Middle frontal gyrus (tissue), 1 donor: ENCODE measurements around the gene CDH23.
"Not testable (repeated sequence)": the region's sequence is repeated elsewhere in the genome, so short reads cannot be mapped to it uniquely, and the experiment has no call there.

Experiments
- DNase-seq: peaks from one replicate; pipeline ENCODE4 v3.0.0-alpha.2; 2015; ENCODE audit warnings: low spot score; ENCODE audit errors: extremely low spot score

CDH23 gene

DNA sequence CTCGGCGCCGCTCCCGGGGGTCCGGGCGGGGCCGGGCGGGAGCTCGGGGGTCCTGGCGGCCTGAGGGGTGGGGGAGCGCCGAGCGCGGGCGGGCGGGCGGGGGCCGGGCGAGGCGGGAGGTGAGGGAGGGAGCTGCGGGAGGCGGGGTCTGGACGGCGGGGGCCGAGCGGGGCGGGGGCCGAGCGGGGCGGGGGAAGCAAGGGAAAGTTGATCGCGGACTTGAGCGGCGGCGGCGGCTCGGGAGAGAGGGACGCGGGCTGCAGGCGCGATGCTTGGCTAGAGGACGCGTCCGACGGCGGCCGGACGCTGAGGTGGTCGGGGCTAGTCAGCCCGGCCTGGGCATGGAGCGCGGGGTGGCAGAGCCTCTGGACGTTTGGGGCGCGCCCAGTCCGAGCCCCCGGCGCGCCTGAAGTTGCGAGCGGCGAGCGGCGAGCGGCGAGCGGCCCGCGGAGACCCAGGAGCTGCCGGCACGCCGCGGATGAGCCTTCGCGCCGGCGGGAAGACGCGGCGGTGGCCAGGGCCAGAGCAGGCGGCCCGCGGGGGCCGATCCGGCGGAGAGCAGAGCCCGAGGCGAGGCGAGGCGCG lies at the start of gene CDH23:
CDH23 (plus strand) TSS at position 210 of the 585 bp plus-strand sequence. CDS start 42,912 bp downstream, outside the sequence.
- no peak for DNase-seq

DNA sequence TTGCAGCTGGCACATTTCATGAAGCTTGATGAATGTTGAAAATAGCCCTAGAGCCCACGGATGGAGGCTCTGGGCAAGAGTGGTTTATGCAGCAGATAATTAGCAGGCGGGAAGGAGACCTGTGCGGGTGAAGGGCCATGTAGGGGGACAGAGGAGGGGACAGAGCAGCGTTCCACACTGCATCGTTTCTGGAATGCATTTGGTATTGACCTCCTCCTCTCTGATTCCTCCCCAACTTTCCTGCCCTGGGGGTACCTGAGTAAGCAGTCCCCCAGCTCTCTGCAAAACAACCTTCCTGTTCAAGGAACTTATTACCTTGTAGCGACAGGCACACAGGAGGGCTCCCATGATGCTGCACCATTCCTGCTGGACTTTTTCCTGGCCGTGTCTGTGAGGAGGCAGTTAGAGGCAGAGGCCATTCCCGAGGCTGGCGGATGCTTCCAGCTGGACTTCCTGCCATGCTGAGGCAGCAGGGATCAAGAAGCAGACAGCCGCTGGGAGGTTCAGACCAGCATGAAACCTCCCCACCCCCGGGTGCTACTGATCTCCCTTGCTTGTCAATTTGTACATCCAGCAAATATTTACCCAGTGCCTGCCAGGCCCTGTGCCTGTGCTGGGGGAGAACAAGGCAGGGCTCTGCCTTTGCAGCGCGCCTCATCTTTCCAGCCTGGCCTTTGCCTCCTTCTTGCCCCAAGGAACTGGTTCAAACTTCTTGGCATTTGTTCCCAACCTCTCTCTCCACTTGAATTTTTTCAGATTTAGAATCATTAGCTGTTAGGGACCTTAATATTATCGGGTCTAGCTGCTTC lies 48.9 kb upstream of the CDH23 start:
- DNase-seq = no peak

DNA sequence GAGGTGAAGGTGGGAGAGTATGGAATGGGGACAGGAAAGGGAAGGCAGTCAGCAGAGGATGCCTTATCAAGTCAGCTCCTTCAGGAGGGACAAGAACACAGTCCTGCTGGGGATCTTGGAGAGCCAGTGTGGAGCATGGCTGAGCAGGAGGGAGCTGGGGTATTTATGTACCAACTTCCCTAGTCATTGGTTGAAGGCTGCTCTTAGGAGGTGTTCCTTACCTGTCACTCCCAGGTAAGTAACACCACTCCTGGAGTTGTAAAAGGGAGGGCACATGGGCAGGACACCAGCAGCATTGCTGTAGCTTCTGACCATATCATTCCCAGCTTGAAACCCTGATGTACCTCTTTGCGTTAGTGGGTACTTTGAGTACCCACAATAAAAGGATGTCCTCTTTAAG lies 47.9 kb upstream of the CDH23 start:
- no peak for DNase-seq

DNA sequence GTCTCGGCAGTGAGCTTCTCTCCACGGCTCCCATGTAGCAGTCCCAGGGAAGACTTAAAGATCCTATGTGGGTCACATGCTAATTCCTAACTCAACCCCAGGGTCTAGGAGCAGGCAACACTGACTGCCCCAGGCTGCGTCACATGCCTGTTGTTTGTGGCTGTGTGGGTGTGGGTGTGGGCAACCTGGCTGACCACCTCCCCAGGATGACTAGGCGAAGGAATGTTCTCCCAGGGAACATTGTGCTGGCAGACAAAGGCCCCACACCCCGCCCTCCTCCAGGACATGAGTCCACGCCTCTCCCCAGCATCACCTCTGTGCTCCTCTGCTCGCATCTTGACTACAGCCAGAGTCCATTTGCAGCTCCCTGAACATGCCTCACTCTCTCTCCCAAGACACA lies 47.3 kb upstream of the CDH23 start:
- DNase-seq = no peak

GRCh38 chr10:71351087-71351486 lies 45.6 kb upstream of the CDH23 start:
- DNase-seq = no peak

DNA sequence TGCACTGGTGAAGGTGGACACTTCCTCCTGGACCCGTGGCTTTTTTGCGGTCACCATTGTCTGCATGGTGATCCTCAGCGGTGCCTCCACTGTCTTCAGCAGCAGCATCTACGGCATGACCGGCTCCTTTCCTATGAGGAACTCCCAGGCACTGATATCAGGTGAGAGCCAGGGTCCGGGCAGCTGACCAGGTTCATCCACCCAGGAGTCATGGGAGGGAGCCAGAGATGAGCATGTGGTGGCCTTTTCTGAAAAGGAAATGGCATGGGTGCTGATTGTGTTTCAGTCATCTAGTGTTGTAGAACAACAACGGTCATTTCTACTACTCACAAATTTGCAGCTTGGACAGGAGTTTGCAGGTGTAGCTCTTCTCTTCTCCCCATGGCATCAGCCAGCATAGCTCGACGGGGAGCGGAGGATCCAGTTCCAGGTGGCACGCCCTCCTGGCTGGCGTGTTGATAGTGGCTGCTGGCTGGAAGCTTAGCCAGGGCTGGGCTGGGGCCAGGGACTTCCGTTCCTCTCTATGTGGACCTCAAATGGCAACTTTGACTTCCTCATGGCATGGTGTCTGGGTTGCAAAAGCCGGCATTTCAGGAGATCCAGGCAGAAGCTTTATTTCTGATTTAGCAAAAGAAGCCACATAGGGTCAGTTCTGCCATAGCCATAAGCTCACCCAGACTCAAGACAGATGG lies 44.9 kb upstream of the CDH23 start:
- no peak for DNase-seq

DNA sequence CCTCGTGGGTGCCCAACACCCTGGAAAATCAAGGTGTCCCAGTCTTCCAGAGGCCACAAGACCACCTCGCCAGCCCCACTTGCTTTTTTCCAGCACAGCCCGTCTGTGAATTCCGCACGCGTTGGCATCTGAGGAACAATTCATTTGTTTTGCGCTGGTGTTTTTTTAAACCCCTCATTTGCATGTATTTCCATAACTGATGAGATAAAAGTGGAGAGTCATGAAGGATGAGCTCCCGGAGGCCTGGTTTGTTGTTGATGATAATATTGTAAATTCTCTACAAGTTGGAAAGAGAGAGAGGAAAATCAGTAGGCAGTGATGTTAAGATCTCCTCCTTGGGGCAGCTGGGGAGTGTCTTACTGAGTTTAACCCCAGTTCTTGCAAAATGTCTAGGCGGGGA lies 43.1 kb upstream of the CDH23 start:
- DNase-seq = no peak

GRCh38 chr10:71354776-71355175 lies 41.9 kb upstream of the CDH23 start:
- DNase-seq = no peak

GRCh38 chr10:71355886-71356285 lies 40.8 kb upstream of the CDH23 start:
- DNase-seq = no peak

GRCh38 chr10:71357792-71358265 lies 38.9 kb upstream of the CDH23 start:
- no peak for DNase-seq

DNA sequence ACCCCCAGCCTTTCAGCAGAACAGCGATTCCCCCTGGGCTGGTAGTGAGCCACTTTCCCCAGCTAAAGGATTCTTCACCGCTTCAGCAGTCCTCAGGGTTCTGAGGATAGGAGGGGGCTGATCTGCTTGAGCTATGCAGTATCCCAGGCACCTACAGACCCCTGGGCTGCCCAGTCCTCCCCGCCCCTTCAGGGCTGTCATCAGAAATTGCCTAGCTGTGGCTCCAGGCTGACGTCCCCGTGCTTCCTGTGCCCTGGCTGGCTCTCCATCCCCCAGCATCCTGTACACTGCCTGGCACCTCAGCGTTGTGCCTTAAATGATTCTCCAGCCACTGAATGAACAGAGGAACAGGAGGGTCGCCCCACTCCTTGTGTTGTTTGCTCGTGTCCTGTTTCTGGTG lies 38.4 kb upstream of the CDH23 start:
- DNase-seq = no peak

DNA sequence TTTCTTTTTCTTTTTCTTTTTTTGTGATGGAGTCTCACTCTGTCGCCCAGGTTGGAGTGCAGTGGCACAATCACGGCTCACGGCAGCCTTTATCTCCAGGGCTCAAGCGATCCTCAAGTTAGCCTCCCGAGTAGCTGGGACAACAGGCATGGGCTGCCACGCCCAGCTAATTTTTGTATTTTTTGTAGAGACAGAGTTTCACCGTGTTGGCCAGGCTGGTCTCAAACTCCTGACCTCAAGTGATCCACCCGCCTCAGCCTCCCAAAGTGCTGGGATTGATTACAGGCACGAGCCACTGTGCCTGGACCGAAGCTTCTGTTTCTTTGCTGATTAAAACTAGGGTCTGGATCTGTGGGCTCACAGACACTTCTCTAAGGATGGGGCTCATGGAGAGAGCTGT lies 37.8 kb upstream of the CDH23 start:
- not testable (repeated sequence) for DNase-seq

GRCh38 chr10:71359364-71360046 lies 37.2 kb upstream of the CDH23 start:
- DNase-seq = no peak

GRCh38 chr10:71360735-71361134 lies 36.0 kb upstream of the CDH23 start:
- DNase-seq = no peak

GRCh38 chr10:71361581-71361980 lies 35.1 kb upstream of the CDH23 start:
- DNase-seq = no peak

- DNase-seq = no peak
Observed at GRCh38 chr10:71362141-71362540, 34.6 kb upstream of the CDH23 start.

DNA sequence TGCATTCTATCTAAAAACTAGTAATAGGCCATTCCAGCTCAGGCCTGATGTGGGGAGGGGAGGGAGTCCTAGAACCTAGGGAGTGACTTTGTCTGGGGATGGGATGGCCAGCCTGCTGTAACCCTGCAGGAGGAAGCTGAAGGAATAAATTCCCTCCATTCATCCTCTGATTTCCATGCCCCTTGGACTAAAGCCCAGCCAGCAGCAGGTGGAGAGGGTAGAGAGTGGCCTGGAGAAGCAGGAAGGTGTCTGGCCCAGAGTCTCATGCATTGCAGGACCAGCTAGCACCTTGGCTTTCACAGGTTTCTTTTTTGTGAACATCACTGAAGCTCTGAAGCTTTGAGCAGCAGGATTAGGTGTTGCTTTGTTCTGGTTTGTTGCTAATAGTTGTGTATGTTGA lies 32.8 kb upstream of the CDH23 start:
- no peak for DNase-seq

DNA sequence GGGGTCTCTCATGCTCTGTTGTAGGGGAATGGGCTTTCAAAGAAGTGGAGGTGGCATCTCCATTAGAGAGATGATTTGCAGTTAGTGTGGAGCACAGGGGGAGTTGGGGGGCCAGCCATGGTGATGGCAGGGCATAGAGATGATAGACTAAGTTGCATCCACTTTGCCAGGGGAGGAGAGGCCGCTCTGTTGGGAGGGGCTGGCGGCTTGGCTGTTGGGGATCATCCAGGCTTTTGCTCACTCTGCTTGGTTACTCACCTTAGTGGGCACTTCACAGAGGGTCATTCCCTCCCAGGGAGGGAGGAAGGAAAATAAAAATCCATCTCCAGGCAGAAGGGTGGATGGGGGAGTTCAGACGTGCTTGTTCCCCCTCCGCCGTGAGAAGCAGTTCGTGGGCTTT lies 31.4 kb upstream of the CDH23 start:
- DNase-seq = no peak

DNA sequence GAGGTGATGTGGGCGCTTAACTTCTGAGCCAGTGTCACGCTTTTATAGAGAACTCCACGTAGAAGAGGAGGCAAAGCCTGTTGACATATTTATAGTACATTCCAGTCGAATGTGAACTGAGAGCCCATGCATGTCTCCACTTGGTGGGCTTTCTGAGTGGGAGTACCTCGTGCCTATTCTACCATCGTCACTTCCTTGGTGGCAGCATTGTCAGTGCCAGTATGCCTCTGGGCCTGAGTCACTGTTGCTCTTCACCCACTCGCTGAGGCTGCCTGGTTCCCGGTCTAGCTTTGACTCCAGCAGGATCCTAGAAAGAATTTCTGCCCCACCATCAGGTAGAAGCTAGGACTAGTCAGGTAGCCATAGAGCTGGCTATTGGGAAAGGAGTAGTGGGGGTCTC lies 30.0 kb upstream of the CDH23 start:
- DNase-seq = no peak

- DNase-seq = no peak
Observed at GRCh38 chr10:71367271-71367670, 29.4 kb upstream of the CDH23 start.

- no peak for DNase-seq
Observed at GRCh38 chr10:71368176-71368575, 28.5 kb upstream of the CDH23 start.

DNA sequence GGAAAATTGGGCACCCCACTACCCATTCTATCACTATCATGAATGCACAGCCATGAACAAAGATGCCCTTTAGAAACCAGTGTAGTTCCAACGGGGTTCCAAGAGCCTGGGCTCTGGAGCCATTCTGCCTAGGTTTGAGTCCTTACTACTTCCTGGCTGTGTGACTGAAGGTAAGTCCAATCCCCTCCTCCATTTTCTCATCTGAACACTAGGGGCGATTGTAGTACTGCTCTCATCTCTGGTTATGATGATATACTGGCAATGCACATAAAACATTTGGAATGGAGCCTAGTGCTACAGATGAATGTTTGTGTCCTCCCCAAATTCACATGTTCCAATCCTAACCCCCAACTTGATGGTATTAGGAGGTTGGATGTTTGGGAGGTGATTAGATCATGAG lies 28.1 kb upstream of the CDH23 start:
- no peak for DNase-seq
